Stimulated activated CD4-positive, alpha-beta T cell treated with anti-CD3 and anti-CD28 coated beads, Interleukin-4, amount 100 ng/mL, for 1 hour (primary cell): ENCODE measurements around the gene EFNA3.
"Not testable (repeated sequence)": the region's sequence is repeated elsewhere in the genome, so short reads cannot be mapped to it uniquely, and the experiment has no call there.

Experiments
- DNase-seq: peaks from one replicate; pipeline ENCODE4 v3.0.0-alpha.2; 2020

Gene EFNA3

GRCh38 chr1:155118090-155118489, 39.5 kb downstream of the EFNA3 start:
- DNase-seq: not testable (repeated sequence)

GRCh38 chr1:155120253-155120652, 41.6 kb downstream of the EFNA3 start:
- DNase-seq: no peak

GRCh38 chr1:155121249-155121648, 42.6 kb downstream of the EFNA3 start:
- DNase-seq: no peak

- DNase-seq: no peak
Measured at GRCh38 chr1:155122308-155122707, 43.7 kb downstream of the EFNA3 start.

- no peak for DNase-seq
Measured at GRCh38 chr1:155123801-155124200, 45.2 kb downstream of the EFNA3 start.

- no peak for DNase-seq
Measured at GRCh38 chr1:155124503-155125463, 46.1 kb downstream of the EFNA3 start.

- no peak for DNase-seq
Measured at GRCh38 chr1:155125511-155125945, 46.9 kb downstream of the EFNA3 start.

GRCh38 chr1:155125946-155126555, 47.4 kb downstream of the EFNA3 start:
- no peak for DNase-seq

GRCh38 chr1:155126556-155127104, 48.0 kb downstream of the EFNA3 start:
- DNase-seq: peak; percentile 39

- DNase-seq: peak; percentile 46
Measured at GRCh38 chr1:155127105-155127966, 48.7 kb downstream of the EFNA3 start, which contains the start of gene EFNA1. EFNA1 (plus strand) TSS chr1:155127876; CDS start chr1:155127978, 102 bp downstream.

GRCh38 chr1:155127967-155128754, 49.5 kb downstream of the EFNA3 start:
- DNase-seq: no peak

GRCh38 chr1:155128755-155129473, 50.3 kb downstream of the EFNA3 start:
- DNase-seq: no peak

- DNase-seq: no peak
Measured at GRCh38 chr1:155130272-155131006, 51.8 kb downstream of the EFNA3 start.

GRCh38 chr1:155131285-155131684, 52.6 kb downstream of the EFNA3 start:
- no peak for DNase-seq

- DNase-seq: no peak
Measured at GRCh38 chr1:155131856-155132255, 53.2 kb downstream of the EFNA3 start.

- no peak for DNase-seq
Measured at GRCh38 chr1:155133799-155134281, 55.2 kb downstream of the EFNA3 start.

GRCh38 chr1:155134322-155134721, 55.7 kb downstream of the EFNA3 start:
- DNase-seq: no peak

- peak; percentile 78 for DNase-seq
Measured at GRCh38 chr1:155134880-155135414, 56.3 kb downstream of the EFNA3 start.

- DNase-seq: peak; percentile 93
Measured at GRCh38 chr1:155135415-155136028, 56.9 kb downstream of the EFNA3 start, which contains the start of gene SLC50A1. SLC50A1 (plus strand) TSS chr1:155135852; CDS start chr1:155135912, 60 bp downstream.
